HG03432 (cell line): Measurements from ENCODE around the gene ZFX.
A peak's percentile ranks its signal among the peaks of the same experiment; 100 is the strongest.

Source experiments
- ATAC-seq: cut with Tn5 transposase; IDR thresholded peaks from one replicate; pipeline ENCODE4 v1.9.1; 2021; ENCODE audit warnings: mild to moderate bottlenecking, moderate library complexity; ENCODE audit not compliant: unreplicated experiment

ZFX gene

DNA sequence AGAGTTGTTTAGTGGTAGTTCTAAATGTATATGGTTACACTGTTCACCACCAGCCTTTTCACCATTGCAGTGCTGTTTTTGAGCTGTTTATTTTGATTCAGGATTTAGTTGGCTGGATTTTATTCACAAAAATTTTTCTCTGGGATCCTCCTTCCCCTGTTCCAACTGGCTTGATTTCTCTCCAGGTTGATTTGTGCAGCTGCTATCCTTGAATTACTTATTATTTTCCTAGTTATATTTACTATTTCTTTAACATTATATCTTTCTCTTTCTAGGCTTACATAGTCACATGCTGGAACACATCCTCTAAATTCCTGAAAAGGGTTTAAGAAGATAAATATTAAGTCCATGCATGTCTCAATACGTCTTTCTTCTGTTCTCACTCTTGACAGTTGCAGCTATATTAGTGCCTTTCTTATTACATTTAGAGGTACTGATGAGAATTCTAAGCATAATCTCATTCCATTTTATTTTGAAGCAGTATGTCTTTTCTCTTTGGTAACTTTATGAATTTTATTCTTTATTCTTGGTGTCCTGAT, 82.2 kb downstream of the ZFX start:
- ATAC-seq: no peak

DNA sequence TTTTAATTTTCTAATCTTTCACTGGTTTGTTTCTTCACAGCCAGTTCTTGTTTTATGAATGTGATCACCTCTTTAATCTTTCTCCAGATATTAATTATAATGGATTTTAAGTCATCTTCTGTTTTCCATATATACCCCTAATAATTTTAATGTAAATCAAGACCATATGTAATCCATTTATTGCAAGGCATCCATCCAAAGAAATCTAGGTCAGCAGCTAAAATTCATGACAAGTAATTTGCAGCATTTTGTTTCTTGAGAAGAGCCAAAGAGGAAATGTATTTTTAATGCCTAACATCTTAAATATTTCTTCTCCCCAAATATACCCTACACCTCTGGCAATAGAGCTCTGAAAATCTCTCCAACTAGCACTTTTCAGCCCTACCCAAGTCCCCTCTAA, 83.3 kb downstream of the ZFX start:
- no peak for ATAC-seq

DNA sequence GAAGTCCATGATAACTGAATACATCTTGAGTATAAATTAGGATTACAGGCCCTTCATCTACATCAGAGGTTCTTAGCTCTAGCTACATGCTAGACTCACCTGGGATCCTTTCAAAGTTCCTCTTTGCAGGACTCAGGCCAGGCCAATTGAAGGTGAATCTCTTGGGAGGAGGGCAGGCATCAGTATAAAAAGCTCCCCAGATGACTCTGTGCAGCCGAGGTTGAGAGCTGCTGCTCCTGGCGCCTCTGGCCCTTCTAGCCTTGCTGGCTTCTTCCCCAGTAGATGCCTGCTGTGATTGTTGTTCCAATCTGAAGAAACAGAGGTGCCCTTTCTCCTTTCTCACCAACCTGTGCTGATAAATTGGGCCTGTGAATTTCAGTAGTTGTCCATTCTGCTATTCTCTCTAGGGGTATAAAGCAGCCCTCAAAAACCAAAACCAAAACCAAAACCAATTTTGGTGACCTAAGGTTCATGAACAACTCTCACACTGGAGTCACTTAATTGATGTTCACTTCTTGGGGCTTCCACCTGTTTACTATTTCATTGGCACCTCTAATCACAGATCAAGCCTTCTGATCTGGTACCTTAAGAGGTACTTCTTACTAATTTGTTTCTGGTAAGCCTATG, 85.7 kb downstream of the ZFX start:
- no peak for ATAC-seq

DNA sequence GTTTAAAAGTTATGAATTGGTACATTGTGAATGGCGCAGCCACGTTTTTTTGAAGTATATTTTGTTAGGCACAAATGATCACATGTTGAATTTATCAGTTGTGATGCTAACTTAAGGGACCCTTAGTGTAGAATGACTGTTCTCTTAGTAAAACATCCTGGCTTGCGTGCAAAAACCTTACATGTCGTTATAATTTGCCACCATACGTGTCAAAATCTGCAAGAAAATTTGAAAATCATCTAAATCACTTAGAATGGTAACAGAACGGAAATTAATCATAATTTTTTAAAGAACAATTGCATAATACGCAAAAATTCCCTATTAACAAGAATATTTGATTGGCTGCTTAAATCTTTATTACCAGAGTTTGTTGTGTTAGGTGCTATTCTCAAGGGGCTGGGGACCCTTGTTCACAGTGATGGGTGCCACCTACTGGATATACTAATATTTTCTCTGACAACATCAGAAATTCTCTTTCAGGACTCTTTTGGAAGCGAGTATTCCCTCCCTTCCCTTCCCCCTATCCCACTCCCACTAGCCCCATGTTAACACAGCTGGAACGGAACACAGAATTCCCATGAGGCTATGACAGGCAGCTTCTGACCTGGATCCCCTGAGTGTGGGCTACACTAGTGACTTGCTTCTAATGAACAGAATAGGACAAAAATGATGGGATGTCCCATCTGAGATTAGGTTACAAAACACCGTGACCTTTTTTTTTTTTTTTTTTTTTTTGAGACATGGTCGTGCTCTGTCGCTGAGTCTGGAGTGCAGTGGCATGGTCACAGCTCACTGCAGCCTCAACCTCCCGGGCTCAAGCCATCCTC, 92.5 kb downstream of the ZFX start:
- peak; percentile 25 for ATAC-seq

DNA sequence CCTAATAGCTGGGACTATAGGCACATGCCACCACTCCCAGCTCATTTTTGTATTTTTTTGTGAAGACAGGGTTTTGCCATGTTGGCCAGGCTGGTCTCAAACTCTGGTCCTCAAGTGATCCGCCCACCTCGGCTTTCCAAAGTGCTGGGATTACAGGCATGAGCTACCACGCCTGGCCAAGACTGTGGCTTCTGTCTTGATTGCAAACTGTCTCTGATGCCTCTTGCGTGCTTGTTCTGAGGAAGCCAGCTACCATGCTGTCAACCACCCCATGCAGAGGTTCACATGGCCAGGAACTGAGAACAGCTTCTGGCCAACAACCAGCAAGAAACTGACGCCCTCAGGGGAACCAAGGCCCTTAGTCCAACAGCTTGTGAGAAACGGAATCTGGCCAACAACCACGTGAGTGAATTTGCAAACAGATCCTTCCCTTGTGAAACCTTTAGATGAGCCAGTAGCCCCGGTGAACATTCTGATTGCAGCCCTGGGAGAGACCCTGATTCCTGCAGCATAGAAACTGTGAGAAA, 93.2 kb downstream of the ZFX start:
- peak; percentile 85 for ATAC-seq

DNA sequence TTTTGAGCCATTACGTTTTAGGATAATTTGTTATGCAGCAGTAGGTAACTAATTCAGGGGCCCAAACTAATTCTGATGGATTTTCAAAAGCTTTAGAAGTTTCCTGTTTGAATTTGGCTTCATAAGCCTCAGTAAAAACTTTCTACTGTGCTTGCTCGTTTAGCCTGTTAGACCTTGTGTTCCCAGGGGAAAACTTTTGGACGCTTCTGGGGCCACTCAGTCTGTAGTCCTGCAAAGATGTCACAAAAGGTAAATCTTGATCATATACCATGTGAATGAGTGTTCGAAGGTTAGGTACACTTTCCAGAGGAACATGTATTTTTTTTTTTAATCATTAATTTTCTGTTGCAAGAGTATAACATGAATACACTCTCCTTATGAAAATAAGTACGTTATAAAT, 93.7 kb downstream of the ZFX start:
- peak; percentile 41 for ATAC-seq

DNA sequence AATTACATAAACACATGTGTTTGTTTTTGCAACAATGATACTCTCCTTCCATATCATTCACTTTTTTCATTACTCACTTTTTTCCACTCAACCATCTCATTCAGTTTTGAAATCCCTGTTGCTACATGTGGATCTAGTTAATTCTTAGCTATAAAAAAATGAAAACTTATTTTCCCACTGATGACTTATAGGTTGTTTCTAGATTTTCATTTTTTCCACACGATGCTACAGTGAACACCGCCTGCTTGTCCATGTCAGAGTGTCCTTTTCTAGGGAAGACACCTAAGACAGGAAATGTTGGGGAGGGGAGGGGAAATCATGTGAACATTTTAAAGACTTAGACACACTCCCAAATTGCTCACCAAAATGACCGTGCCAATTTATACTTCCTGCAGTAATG, 94.2 kb downstream of the ZFX start:
- no peak for ATAC-seq

DNA sequence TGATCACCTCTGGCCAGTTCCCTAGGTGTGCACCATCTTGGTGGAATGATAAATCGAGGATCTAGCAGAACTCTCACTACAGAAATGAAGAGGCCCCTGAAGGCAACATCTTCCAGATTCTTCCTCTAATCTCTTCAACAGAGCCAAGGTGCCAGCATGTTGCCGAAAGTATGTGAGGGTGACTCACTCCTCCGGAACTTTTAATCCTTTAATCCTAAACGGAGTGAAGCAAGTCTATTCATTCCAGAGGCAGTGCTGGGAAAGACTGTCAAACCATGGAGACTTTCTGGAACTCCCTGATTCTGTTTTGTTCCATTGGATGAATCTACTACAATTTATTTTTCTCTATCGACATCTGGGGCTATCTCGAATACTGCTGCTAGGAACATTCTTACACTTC, 95.7 kb downstream of the ZFX start:
- no peak for ATAC-seq

DNA sequence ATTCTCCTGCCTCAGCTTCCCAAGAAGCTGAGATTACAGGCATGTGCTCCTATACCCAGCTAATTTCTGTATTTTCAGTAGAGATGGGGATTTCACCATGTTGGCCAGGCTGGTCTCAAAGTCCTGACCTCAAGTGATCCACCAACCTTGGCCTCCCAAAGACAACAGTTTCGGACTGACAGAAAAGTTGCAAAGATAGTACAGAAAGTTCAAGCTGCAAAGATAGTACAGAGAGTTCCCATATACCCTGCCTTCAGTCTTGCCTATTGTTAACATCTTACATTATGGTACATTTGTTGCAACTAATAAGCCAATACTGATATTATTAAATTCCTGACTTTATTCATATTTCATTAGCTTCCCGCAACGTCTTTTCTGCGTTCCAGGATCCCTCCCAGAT, 98.5 kb downstream of the ZFX start:
- no peak for ATAC-seq

DNA sequence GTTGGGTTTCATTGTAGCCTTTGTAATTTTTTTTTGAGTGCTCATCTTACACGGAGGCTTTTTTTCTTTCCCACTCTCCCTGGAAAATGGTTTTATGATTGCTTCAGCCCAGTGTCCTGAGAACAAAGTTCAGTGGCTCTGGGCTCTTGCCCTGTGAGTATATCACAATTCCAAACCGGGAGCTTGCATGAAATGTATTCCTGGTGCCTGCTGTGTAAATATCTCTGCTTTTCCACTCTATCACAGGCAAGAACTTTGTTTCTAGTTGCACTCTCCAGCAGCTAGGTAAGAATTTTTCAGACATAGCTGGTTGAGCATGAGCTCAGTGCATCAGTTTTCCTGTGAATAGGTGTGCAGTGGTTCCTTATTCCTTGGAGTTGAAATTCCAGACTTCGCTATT, 103.5 kb downstream of the ZFX start:
- no peak for ATAC-seq

DNA sequence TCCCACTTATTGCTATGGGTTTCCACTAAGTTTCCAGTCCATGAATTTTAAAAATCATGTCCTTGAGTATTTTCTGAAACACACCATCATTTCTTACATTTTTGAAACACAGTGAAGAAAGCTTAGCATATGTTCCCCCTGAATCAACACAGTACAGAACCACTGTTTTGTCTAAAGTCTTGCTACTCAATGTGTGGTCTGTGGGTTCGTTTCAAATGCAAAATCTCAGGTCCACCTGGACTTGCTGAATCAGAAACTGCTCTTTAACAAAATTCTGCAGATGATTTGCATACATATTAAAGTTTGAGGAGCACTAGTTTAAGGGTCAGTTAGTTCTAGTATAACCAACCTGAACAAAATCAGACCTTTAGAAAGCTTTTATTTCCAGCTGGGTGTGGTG, 103.9 kb downstream of the ZFX start:
- ATAC-seq: no peak

DNA sequence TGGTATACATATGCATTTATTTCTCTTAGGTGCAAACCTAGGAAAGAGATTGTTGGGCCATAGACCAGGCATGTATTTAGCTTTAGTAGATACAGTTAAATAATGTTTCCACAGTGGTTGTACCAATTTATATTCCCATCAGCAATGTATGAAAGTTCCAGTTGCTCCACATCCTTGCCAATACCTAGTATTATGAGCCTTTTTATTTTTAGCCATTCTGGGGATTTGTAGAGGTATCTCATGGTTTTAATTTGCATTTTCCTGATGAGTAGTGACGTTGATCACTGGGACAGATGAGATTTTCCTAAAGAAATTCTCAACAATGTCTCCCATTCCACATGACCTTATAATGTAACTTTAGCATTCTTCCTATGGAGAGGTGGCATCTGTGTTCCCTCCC, 107.5 kb downstream of the ZFX start:
- no peak for ATAC-seq

DNA sequence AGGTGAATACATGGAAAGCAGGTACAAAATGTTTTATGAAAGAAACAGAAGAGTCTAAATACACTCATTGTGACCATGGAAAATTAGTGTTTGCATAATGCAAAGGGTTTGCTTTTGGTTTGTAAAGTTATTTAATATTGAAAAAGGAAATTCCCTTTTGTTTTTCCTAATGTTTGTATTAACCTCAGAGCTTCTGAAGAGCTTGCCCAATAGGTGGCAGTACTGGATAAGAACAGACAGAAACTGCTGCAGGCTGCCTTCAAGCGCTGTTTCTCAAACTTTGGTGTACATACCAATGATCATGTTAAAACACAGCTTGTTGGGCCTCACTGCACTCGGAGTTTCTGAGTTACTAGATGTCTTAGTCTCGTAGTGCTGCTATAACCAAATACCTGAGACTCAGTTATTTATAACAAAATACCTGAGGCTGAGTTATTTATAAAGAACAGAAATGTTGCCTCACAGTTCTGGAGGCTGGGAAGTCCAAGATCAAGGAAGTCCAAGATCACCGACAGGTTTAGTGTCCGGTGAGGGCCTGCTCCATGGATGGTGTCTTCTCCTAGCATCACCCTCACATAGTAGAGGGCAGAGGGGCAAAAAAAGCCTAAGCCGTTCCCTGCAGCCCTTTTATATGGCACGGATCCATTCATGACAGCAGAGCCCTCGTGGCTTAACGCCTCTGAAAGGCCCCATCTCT, 110.2 kb downstream of the ZFX start:
- no peak for ATAC-seq

DNA sequence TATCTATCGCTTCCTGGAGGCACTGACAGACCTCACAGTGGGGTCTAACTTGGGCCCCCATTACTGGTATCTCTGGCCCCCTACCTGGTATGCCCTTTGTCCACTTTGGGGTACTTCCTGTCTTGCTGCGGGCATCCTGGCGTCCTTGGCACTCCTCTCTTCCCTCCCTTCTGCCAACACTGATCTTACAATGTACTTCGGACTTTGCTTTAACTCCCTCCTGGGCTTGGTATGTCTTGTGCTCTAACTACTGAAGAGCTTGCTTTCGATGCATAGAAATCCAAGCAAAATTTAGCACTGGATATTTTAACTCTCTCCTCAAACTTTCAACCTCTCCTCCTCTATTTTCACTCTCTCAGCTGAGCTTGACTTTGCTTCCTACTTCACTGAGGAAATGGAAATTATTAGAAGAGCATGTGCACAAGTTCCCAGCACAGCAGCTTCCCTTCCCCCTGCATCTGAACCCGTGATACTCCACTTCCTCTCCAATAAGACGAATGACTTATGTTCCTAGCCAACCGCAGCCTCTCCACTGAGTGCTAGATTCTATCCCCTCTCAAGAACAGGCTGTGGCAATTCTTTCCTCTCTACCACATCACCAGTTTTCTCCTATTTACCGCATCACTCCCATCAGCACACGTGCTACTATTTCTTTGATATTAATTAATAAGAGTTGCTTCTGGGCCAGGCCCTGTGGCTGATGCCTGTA, 111.5 kb downstream of the ZFX start:
- peak; percentile 72 for ATAC-seq

DNA sequence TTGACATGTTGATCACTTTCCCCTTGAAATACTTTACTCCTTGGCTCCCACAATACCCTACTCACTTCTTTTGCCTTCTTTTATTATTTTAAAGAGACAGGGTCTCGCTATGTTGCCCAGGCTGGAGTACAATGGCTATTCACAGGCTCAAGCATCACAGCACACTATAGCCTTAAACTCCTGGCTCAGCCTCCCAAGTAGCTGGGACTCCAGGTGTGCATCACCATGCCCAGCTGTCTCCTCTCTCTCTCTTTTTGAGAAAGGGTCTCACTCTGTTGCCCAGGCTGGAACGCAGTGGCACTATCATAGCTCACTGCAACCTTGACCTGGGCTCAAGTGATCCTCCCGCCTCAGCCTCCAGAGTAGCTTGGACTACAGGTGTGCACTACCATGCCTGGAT, 112.8 kb downstream of the ZFX start:
- no peak for ATAC-seq

DNA sequence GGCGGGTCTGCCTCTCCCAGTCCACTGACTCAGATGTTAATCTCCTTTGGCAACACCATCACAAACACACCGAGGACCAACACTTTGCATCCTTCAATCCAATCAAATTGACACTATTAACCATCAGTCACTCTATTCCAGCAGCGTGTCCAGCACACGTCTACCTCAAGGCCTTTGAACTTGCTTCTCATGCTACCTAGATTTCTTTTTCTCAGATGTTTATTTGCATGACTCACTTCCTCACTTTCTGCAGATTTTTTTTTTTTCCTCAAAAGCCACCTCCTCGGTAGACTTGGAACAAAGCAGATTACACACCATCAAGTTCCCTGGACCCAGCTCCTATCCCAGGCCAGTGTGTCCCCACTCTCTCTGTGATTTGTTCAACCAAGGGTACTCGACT, 114.9 kb downstream of the ZFX start:
- no peak for ATAC-seq
